Stromal cell of bone marrow (primary cell): ENCODE results near the gene CEACAM7.

Experiments
- DNase-seq: peaks from one replicate; pipeline ENCODE4 v3.0.0-alpha.2; 2012; ENCODE audit warnings: low read depth

The CEACAM7 gene

GRCh38 chr19:41700381-41701195, 12.5 kb upstream of the CEACAM7 start:
- DNase-seq, result no peak

GRCh38 chr19:41699968-41700323, 11.9 kb upstream of the CEACAM7 start:
- DNase-seq, result no peak

- no peak for DNase-seq
Measured at GRCh38 chr19:41699231-41699967, 11.3 kb upstream of the CEACAM7 start.

- no peak for DNase-seq
Measured at GRCh38 chr19:41698746-41699230, 10.7 kb upstream of the CEACAM7 start.

- no peak for DNase-seq
Measured at GRCh38 chr19:41697198-41697855, 9.3 kb upstream of the CEACAM7 start.

GRCh38 chr19:41696402-41697197, 8.5 kb upstream of the CEACAM7 start:
- no peak for DNase-seq

- DNase-seq, result no peak
Measured at GRCh38 chr19:41695745-41696144, 7.7 kb upstream of the CEACAM7 start.

GRCh38 chr19:41694831-41695635, 7.0 kb upstream of the CEACAM7 start:
- DNase-seq, result no peak

GRCh38 chr19:41694196-41694595, 6.1 kb upstream of the CEACAM7 start:
- no peak for DNase-seq

- DNase-seq, result no peak
Measured at GRCh38 chr19:41691268-41691970, 3.3 kb upstream of the CEACAM7 start.

- no peak for DNase-seq
Measured at GRCh38 chr19:41690801-41691065, 2.7 kb upstream of the CEACAM7 start.

- no peak for DNase-seq
Measured at GRCh38 chr19:41689993-41690800, 2.1 kb upstream of the CEACAM7 start.

- DNase-seq, result no peak
Measured at GRCh38 chr19:41688687-41689086, 617 bp upstream of the CEACAM7 start.

- no peak for DNase-seq
Measured at GRCh38 chr19:41687419-41687818, 651 bp downstream of the CEACAM7 start.

GRCh38 chr19:41682437-41682836, 5.6 kb downstream of the CEACAM7 start:
- no peak for DNase-seq

- DNase-seq, result no peak
Measured at GRCh38 chr19:41671486-41671885, 16.6 kb downstream of the CEACAM7 start.

GRCh38 chr19:41670755-41671154, 17.3 kb downstream of the CEACAM7 start:
- DNase-seq, result no peak

- DNase-seq, result no peak
Measured at GRCh38 chr19:41668315-41668714, 19.8 kb downstream of the CEACAM7 start.

- no peak for DNase-seq
Measured at GRCh38 chr19:41666075-41666474, 22.0 kb downstream of the CEACAM7 start.

GRCh38 chr19:41657157-41657556, 30.9 kb downstream of the CEACAM7 start:
- no peak for DNase-seq
